ENCODE measurements around the gene KMT5B.

DNA sequence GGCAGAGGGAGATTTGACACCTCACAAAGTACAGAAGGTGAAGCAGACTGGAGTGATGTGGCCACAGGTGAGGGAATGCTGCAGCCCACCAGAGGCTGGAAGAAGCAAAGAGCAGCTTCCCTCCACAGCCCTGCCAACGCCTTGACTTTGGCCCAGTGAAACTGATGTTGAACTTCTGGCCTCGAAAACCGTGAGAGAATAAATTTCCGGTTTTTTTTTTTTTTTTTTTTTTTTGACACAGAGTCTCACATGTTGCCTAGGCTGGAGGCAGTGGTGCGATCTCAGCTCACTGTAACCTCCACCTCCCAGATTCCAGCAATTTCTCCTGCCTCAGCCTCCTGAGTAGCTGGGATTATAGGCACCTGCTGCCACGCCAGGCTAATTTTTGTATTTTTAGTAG lies 8.7 kb downstream of the KMT5B start:
- TF ChIP-seq, protein P1, sequence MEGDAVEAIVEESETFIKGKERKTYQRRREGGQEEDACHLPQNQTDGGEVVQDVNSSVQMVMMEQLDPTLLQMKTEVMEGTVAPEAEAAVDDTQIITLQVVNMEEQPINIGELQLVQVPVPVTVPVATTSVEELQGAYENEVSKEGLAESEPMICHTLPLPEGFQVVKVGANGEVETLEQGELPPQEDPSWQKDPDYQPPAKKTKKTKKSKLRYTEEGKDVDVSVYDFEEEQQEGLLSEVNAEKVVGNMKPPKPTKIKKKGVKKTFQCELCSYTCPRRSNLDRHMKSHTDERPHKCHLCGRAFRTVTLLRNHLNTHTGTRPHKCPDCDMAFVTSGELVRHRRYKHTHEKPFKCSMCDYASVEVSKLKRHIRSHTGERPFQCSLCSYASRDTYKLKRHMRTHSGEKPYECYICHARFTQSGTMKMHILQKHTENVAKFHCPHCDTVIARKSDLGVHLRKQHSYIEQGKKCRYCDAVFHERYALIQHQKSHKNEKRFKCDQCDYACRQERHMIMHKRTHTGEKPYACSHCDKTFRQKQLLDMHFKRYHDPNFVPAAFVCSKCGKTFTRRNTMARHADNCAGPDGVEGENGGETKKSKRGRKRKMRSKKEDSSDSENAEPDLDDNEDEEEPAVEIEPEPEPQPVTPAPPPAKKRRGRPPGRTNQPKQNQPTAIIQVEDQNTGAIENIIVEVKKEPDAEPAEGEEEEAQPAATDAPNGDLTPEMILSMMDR (IDR thresholded peaks at IDR 0.05) = no peak
- TF ChIP-seq EP300 (IDR thresholded peaks at IDR 0.05) (no peak), POLR2A (IDR thresholded peaks at IDR 0.05) (no peak)
